Stimulated activated CD4-positive, alpha-beta T cell treated with anti-CD3 and anti-CD28 coated beads, TNF-alpha, amount 100 ng/mL, for 1 hour (primary cell): ENCODE measurements around the gene TBC1D5.
"Not testable (repeated sequence)": the region's sequence is repeated elsewhere in the genome, so short reads cannot be mapped to it uniquely, and the experiment has no call there.

Experiments
- DNase-seq, 3 donors: peaks; one replicate each; pipeline ENCODE4 v3.0.0-alpha.2; 2020; ENCODE audit warnings: low read depth in 3 of 3, low spot score in 1 of 3

TBC1D5 gene

DNA sequence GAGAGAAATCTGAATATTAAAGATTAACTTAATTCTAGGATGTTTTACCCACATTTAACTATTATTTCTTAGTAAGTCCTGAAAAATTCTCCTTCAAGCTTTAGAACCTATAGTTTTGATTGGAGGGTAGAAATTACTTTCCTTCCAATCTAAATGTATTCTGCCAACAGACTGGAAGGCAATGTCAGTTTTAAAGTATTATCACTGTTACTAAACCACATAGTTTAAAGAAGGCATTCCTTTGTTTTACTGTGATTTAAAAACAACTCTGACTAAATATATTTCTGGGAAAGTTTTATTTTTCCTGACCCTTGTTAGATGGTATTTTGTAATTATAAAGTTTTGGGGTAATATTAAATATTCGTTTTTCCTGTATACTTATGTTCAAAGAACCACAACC is 382.5 kb downstream of the TBC1D5 start:
- DNase-seq, result no peak

GRCh38 chr3:17357035-17357710 is 385.3 kb downstream of the TBC1D5 start:
- DNase-seq, result no peak

DNA sequence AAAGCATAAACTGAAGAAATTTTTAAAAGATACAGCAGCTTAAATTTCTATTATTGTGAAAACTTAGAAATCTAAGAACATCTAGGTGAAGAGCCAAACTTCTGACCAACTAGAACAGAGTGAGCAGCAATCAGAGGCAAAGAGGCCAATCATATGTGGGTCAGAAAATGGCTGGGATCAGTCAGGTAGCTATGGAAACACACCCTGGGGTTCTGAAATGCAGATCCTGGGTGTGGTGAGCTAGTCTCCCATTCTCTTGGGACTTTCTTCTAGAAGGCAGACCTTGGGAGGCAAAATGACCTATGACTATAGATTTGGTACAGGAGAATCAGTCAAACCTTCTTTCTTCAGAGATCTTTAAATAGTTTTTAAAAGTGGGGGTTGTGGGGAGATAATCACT is 385.8 kb downstream of the TBC1D5 start:
- DNase-seq, result no peak

DNA sequence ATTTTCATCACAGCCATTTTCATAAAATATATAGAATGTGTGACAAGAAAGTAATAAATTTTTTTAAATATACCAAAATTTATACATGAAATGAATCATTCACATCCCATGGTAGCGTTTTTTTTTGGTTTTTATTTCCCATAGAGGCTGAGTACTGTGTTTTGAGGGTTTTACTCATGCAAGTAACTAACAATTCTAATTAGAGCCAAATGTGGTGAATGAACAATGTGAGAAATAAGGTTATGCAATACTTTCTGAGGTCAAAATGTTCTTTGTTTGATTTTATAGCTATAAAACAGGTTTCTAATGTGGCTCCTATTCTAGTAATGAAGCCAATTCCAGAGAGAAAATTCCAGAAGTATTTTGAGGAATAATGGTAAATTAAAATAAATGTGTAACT is 386.8 kb downstream of the TBC1D5 start:
- DNase-seq, result no peak

- DNase-seq, result no peak
Observed at GRCh38 chr3:17354341-17354740, 388.1 kb downstream of the TBC1D5 start.

DNA sequence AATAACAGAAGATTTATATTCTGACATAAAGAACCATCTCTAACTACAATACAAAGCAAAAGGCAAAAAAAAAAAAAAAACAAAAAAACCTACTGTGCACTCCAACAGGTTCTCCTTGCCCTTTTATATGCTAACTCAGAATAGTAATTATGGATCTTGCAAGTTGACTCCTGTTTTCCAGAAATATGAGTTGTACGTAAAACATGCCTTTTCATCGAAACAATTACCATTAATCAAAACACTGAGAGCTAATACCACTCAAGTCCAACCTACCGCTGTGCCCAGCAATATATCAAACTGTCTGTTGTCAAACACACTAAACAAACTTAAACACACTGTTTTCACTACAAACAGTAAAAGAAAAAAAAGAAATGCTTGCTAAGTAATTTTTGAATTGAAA is 389.8 kb downstream of the TBC1D5 start:
- DNase-seq, result no peak

- not testable (repeated sequence) for DNase-seq
Observed at GRCh38 chr3:17351193-17351592, 391.2 kb downstream of the TBC1D5 start.

DNA sequence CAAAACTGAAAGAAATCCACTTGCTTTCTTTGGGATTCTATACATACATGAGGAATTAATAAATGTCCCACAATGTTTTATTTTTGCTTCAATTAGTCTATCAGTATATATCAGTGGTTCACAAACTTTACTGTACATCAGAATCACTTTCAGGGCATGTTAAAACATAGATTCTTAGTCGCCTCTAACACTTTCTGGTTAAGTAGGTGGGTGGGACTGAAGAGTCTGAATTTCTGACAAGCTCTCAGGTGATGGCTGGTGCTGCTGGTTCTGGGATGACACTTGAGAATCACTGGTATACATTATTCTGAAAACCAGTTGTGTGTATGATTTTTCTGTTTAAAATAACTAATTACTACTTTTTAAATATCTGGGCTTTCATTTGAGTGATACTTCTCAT is 393.3 kb downstream of the TBC1D5 start:
- DNase-seq, result no peak

- DNase-seq, result no peak
Observed at GRCh38 chr3:17342119-17342518, 400.3 kb downstream of the TBC1D5 start.

DNA sequence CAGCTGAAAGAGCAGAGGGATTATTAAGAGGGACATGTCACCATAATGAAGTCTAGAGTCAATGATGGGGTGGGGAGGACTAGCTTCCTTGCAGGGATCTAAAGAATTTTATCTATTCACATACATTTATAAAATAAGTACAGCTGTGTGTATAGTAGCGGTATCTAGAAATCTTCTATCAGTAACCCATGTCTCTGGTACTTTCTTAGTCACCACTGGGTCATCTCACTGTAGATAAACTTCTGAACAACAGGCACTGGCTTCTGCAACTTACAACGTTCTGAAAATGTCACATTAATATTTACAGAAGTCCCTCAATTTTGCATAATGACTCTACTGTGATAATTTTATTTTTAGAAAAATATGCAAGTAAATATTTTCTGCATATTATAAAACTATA is 401.7 kb downstream of the TBC1D5 start:
- no peak for DNase-seq

GRCh38 chr3:17340261-17340660 is 402.2 kb downstream of the TBC1D5 start:
- no peak for DNase-seq

- no peak for DNase-seq
Observed at GRCh38 chr3:17339132-17339575, 403.3 kb downstream of the TBC1D5 start.

DNA sequence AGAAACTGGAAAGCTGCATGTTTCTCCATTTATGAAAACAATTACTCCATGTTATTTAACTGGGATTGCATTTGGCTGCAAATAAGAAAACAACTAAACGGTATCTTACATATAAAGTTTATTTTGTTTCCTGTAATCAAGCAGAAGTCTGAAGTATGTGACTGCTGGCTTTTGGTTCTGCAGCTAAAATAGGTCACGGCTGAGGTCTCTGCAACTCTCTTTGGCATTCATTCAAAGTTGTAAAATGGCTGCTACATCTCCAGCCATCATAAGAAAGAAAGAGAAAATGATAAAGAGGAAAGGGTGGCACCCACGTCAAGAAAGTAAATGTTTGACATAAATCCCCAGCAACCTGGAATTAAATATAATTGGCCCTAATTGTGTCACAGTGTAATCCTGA is 406.1 kb downstream of the TBC1D5 start:
- no peak for DNase-seq

- no peak for DNase-seq
Observed at GRCh38 chr3:17333893-17334292, 408.5 kb downstream of the TBC1D5 start.

DNA sequence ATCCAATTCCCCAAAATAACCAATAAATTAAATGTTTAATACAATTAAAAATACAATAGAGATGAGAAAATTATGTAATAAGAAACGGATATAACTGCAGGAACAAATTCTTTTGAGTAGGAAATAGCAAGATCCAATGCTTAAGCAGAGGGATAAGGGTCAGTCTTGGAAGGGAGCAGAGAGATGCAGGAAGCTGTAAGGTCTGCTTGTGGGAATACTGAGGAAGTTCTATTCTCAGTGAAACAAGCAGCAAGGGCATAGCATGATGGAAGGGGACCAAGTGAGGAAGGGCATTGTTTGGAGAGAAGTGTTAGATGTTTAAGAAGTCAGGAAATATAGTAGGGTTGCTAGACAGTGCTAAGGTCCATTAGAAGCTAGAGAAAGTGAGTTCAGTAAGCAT is 409.0 kb downstream of the TBC1D5 start:
- no peak for DNase-seq

GRCh38 chr3:17330660-17331059 is 411.8 kb downstream of the TBC1D5 start:
- no peak for DNase-seq

DNA sequence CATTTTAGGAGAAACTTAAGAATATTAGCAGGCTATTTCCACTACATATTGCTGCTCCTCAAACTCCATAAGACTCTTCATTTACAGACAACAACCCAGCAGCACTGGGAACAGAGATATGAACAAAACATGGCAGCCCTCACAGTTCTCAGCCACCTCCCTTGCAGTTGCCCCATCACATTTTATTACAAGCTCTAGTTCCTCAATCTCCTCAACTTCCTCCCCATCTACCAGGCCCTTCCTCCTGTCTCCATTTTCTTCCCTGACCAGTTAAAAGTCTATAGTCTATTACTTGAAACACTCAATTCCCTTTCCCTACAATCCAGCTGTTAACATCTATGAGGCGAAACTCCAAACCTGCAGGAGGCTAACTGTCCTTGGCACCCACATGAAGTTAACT is 412.5 kb downstream of the TBC1D5 start:
- DNase-seq, result no peak

DNA sequence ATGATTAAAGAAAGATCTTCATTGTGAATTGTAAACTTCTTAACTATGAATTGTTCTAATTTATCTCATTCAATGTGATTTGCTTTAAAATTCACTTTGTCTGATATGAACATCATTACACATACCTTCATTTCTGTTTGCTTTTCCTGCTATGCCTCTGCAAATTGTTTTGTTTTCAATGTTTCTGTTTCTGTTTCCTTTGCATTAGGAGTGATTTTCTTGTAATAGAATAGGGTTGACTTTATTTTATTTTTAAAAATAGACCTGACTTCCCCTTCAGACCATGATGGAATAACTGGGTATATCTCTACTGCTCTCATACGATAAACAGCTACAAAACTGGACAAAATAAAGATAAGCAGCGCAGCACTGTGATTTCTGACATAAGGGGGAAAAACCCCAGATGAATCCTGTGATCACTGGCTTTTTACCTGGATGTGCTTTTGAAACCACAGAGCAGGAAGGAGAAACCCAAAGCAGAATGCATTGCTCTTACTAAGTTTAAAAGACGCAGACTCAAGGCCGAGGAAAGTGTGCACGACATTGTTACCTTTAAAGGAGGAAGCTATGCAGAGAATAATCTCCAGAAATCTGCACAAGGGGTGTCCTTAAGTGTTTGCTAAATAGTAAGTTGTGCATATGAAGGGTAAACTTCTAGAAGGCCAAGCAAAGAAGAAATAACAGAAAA is 420.2 kb downstream of the TBC1D5 start:
- DNase-seq, result no peak

DNA sequence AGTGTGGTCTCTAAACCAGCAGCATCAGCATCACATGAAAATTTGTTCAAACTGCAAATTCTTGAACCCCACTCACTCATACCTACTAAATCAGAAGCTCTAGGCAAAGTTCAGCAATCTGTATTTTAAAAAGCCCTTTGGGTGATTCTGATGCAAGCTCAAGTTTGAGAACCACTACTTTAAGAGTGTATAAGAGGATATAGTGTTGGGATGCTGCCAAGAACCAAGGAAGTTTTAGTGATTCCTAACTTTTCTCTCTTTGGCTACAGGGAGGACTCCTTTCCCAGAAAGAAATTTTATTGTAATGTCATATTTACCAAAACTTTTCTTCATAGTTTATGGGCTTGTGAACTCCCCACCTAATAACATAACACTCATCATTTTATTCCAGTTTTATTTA is 422.2 kb downstream of the TBC1D5 start:
- no peak for DNase-seq

GRCh38 chr3:17315897-17316296 is 426.5 kb downstream of the TBC1D5 start:
- no peak for DNase-seq

- DNase-seq, result no peak
Observed at GRCh38 chr3:17314171-17314570, 428.3 kb downstream of the TBC1D5 start.

- no peak for DNase-seq
Observed at GRCh38 chr3:17313746-17314145, 428.7 kb downstream of the TBC1D5 start.

DNA sequence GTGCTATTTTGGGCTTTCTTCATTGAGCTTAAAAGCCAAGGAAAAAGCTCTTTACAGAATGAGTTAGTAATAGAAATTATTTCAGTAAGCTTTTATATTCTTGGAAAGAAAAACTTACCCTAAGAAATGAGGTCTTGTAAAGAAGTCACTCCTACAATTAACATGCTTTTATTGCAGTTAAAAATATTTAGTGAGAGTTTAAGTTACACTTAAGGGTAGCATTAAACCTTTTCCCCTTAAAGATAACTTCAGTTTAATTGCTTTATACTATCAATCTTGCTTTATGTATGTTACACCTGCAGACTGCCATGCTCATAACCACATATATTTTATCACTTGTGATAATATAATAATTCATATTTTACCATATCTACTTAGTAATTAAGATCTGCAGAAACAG is 431.4 kb downstream of the TBC1D5 start:
- DNase-seq, result no peak
